MM.1S (cell line): ENCODE results near the gene DISC1.

Source experiments
- DNase-seq: peaks from one replicate; pipeline ENCODE4 v3.0.0-alpha.2; 2015
- H2AFZ ChIP-seq: fragments of 300-600 bp; sonication (generic); 2 replicates; pipeline ENCODE4 v1.6.0; 2016; ENCODE audit warnings: antibody characterized with exemption, low read length
- H3F3A ChIP-seq: fragments of 300-600 bp; sonication (generic); 2 replicates; pipeline ENCODE4 v1.6.1; 2016; ENCODE audit warnings: mild to moderate bottlenecking, antibody characterized with exemption, low read length, moderate library complexity, mixed read lengths; ENCODE audit not compliant: insufficient read depth
- H3K27ac ChIP-seq: fragments of 300-600 bp; sonication (generic); 2 replicates; pipeline ENCODE4 v1.5.1; 2016; ENCODE audit warnings: mild to moderate bottlenecking, low read length
- H3K27me3 ChIP-seq: fragments of 300-600 bp; sonication (generic); replicated peaks from 2 replicates; pipeline ENCODE4 v1.6.0; 2016; ENCODE audit warnings: low read length; ENCODE audit not compliant: insufficient read depth
- H3K36me3 ChIP-seq: fragments of 300-600 bp; sonication (generic); replicated peaks from 2 replicates; pipeline ENCODE4 v1.6.1; 2016; ENCODE audit warnings: mild to moderate bottlenecking, low read length, mixed read lengths; ENCODE audit not compliant: insufficient read depth
- H3K4me1 ChIP-seq: fragments of 300-600 bp; sonication (generic); 2 replicates; pipeline ENCODE4 v1.6.1; 2016; ENCODE audit warnings: low read length, mixed read lengths
- H3K4me2 ChIP-seq: fragments of 300-600 bp; sonication (generic); 2 replicates; pipeline ENCODE4 v1.6.0; 2016; ENCODE audit warnings: low read depth, low read length
- H3K4me3 ChIP-seq: fragments of 300-600 bp; sonication (generic); 2 replicates; pipeline ENCODE4 v1.5.1; 2016; ENCODE audit warnings: low read length, mixed read lengths
- H3K79me2 ChIP-seq: fragments of 300-600 bp; sonication (generic); 2 replicates; pipeline ENCODE4 v1.6.1; 2016; ENCODE audit warnings: mixed run types, low read length, mixed read lengths
- H3K9ac ChIP-seq: fragments of 300-600 bp; sonication (generic); 2 replicates; pipeline ENCODE4 v1.6.1; 2016; ENCODE audit warnings: low read length, mixed read lengths
- H3K9me2 ChIP-seq: fragments of 300-600 bp; sonication (generic); replicated peaks from 2 replicates; pipeline ENCODE4 v1.6.1; 2016; ENCODE audit warnings: mild to moderate bottlenecking, low read length, mixed read lengths; ENCODE audit not compliant: insufficient read depth
- H3K9me3 ChIP-seq: fragments of 300-600 bp; sonication (generic); replicated peaks from 2 replicates; pipeline ENCODE4 v1.6.1; 2016; ENCODE audit warnings: mild to moderate bottlenecking, low read length, mixed read lengths; ENCODE audit not compliant: insufficient read depth
- H4K20me1 ChIP-seq: fragments of 300-600 bp; sonication (generic); 2 replicates; pipeline ENCODE4 v1.6.1; 2016; ENCODE audit warnings: mild to moderate bottlenecking, low read length, moderate library complexity, mixed read lengths; ENCODE audit not compliant: insufficient read depth
- EZH2 ChIP-seq: fragments of 300-600 bp; sonication (generic); optimal IDR thresholded peaks from 2 replicates; pipeline ENCODE3; 2017; ENCODE audit warnings: low read depth, mild to moderate bottlenecking, antibody characterized with exemption, low read length, mixed read lengths
- EZH2phosphoT487 ChIP-seq: fragments of 300-600 bp; sonication (generic); IDR thresholded peaks from 2 replicates; pipeline ENCODE4 v1.6.1; 2018; ENCODE audit warnings: antibody characterized with exemption, low read length
- TF ChIP-seq, protein P1 (sequence below): fragments of 300-600 bp; sonication (generic); IDR thresholded peaks from 2 replicates; pipeline ENCODE4 v1.5.1; 2016; ENCODE audit warnings: antibody characterized with exemption, low read length, mixed read lengths

DISC1 gene

DNA sequence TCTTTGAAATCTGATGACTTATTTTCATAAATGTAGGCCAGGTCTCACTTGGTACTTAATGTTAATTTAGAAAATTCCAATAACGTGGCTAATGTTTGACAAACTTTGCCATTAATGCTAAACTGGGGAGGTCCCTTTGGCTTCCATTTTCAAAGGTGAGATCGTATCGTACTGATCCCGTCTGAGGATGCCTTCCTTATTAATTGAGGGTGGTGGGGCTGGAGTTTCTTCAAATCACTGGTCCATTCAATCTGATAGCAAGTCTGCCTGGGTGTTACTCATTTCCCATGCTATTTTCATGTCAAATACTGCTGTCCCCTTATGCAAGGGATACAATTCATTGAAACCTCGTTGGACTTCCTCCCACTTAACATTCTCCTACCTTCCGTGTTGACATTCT, 327.1 kb downstream of the DISC1 start:
- Histone ChIP-seq H3K4me2 (no peak overlapping the region), H2AFZ (no peak overlapping the region), H3K4me1 (no peaks in the 10 kb centered on the region), H3K27me3 (no peaks in the 10 kb centered on the region), H3K36me3 (no peaks in the 10 kb centered on the region), H3K79me2 (no peaks in the 10 kb centered on the region), H3F3A (no peaks in the 10 kb centered on the region), H4K20me1 (no peaks in the 10 kb centered on the region), H3K9me2 (no peaks in the 10 kb centered on the region), H3K9me3 (no peaks in the 10 kb centered on the region), H3K27ac (no peak overlapping the region), H3K4me3 (no peak overlapping the region), H3K9ac (no peak overlapping the region)
- TF ChIP-seq, protein P1, sequence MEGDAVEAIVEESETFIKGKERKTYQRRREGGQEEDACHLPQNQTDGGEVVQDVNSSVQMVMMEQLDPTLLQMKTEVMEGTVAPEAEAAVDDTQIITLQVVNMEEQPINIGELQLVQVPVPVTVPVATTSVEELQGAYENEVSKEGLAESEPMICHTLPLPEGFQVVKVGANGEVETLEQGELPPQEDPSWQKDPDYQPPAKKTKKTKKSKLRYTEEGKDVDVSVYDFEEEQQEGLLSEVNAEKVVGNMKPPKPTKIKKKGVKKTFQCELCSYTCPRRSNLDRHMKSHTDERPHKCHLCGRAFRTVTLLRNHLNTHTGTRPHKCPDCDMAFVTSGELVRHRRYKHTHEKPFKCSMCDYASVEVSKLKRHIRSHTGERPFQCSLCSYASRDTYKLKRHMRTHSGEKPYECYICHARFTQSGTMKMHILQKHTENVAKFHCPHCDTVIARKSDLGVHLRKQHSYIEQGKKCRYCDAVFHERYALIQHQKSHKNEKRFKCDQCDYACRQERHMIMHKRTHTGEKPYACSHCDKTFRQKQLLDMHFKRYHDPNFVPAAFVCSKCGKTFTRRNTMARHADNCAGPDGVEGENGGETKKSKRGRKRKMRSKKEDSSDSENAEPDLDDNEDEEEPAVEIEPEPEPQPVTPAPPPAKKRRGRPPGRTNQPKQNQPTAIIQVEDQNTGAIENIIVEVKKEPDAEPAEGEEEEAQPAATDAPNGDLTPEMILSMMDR, result no peak
- TF ChIP-seq EZH2phosphoT487 (no peak), EZH2 (no peak)
- DNase-seq, result no peak

GRCh38 chr1:231954751-231955150, 328.2 kb downstream of the DISC1 start:
- H3K27ac ChIP-seq, result no peak overlapping the region
- H3K79me2 ChIP-seq, result no peaks in the 10 kb centered on the region
- no peaks in the 10 kb centered on the region for H3K9me2 ChIP-seq
- TF ChIP-seq, protein P1, result no peak
- TF ChIP-seq EZH2, result no peak
- no peak for TF ChIP-seq EZH2phosphoT487
- H3K9ac ChIP-seq, result no peak overlapping the region
- no peaks in the 10 kb centered on the region for H3K27me3 ChIP-seq
- no peaks in the 10 kb centered on the region for H3F3A ChIP-seq
- no peak overlapping the region for H3K4me2 ChIP-seq
- H3K4me1 ChIP-seq, result no peaks in the 10 kb centered on the region
- H3K4me3 ChIP-seq, result no peak overlapping the region
- H2AFZ ChIP-seq, result no peak overlapping the region
- DNase-seq, result no peak
- no peaks in the 10 kb centered on the region for H4K20me1 ChIP-seq
- H3K36me3 ChIP-seq, result no peaks in the 10 kb centered on the region
- no peaks in the 10 kb centered on the region for H3K9me3 ChIP-seq

DNA sequence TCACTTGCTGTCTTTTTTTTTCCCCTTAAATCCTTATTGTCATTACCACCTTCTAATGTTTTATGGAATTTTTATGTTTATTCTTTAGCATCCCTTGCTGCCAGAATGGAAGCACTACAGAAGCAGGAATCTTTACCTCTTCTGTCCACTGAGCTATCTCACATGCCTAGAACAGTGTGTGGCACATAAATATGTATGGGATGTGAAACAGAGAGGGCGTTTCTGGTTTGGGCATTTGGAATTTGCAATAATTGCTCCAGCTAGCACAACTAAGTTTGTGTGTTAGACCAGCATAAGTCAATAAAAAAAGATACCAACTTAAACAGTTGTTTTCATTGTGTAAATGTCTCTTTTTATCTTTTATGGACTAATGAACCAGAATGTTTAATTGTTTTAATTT, 330.8 kb downstream of the DISC1 start:
- DNase-seq, result no peak
- no peaks in the 10 kb centered on the region for H3K36me3 ChIP-seq
- no peak for TF ChIP-seq EZH2
- TF ChIP-seq, protein P1, result no peak
- no peak for TF ChIP-seq EZH2phosphoT487
- H3K4me3 ChIP-seq, result no peak overlapping the region
- H3K4me1 ChIP-seq, result no peaks in the 10 kb centered on the region
- no peaks in the 10 kb centered on the region for H3K27me3 ChIP-seq
- no peak overlapping the region for H3K4me2 ChIP-seq
- no peaks in the 10 kb centered on the region for H3K9me3 ChIP-seq
- no peak overlapping the region for H2AFZ ChIP-seq
- no peak overlapping the region for H3K9ac ChIP-seq
- H3F3A ChIP-seq, result no peaks in the 10 kb centered on the region
- H3K27ac ChIP-seq, result no peak overlapping the region
- no peaks in the 10 kb centered on the region for H4K20me1 ChIP-seq
- no peaks in the 10 kb centered on the region for H3K79me2 ChIP-seq
- no peaks in the 10 kb centered on the region for H3K9me2 ChIP-seq
